ENCODE results near the gene ZC3H14.

GRCh38 chr14:88605594-88605993 is 42.8 kb downstream of the ZC3H14 start:
- no peak for TF ChIP-seq POLR2A (IDR thresholded peaks at IDR 0.05)
- TF ChIP-seq CTCF (IDR thresholded peaks at IDR 0.05): no peak
- TF ChIP-seq EP300 (IDR thresholded peaks at IDR 0.05): no peak

All from tibial nerve (tissue), 4 donors.